ENCODE measurements around the gene SNRK. TPM values are rescaled to one million over a fixed set of nuclear protein-coding genes. Genes with fewer than 3 reads are reported as not detected.

The SNRK gene
- total RNA-seq, 1 donor: 17.3 TPM

DNA sequence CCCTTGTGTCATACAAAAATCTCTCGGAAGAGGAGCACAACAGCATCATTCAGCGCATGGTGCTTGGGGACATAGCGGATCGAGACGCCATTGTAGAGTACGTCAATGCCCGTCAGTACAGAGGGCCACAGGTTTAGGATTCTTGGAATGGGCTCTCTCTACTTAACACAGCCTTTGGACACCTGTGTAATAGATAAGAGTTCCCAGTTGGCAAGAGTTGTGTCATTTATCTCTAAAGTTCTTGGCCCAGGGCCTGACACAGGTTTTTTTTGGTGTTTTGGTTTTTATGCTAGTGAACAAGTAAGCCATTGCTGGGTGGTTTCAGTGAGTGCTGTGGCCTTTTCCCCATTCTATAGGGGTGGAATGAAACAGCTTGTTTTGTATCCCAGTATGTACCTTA lies 54.1 kb downstream of the SNRK start:
- TF ChIP-seq, protein P1, sequence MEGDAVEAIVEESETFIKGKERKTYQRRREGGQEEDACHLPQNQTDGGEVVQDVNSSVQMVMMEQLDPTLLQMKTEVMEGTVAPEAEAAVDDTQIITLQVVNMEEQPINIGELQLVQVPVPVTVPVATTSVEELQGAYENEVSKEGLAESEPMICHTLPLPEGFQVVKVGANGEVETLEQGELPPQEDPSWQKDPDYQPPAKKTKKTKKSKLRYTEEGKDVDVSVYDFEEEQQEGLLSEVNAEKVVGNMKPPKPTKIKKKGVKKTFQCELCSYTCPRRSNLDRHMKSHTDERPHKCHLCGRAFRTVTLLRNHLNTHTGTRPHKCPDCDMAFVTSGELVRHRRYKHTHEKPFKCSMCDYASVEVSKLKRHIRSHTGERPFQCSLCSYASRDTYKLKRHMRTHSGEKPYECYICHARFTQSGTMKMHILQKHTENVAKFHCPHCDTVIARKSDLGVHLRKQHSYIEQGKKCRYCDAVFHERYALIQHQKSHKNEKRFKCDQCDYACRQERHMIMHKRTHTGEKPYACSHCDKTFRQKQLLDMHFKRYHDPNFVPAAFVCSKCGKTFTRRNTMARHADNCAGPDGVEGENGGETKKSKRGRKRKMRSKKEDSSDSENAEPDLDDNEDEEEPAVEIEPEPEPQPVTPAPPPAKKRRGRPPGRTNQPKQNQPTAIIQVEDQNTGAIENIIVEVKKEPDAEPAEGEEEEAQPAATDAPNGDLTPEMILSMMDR (IDR thresholded peaks at IDR 0.05; ENCODE audit: insufficient read depth, low read length): no peak

DNA sequence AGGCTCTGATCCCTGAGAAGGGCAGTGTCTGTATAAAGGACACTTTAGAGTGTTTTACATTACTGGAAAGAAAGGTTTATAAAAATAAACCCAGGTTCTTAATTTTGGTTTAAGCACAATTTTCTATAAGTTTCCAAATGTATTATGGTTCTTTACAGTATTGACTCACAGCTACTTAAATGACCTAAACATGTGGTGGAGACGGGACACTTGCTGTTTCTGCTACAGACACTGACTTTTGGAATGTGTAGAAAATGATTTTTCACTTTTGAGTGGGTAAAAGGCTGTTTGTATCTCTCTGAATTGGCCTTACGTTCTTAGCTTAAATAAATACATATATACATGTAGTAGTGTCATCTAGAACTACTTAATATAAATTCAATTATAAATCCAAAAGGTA lies 55.4 kb downstream of the SNRK start:
- no peak overlapping the region for H3K4me3 ChIP-seq (ENCODE audit: low read depth, low read length)
- no peak for DNase-seq (ENCODE audit: low read depth)
- TF ChIP-seq, protein P1 (IDR thresholded peaks at IDR 0.05; ENCODE audit: insufficient read depth, low read length): no peak

More for the DNA sequence above, 54.1 kb downstream of the SNRK start:
- no peak for DNase-seq (ENCODE audit: low read depth)
- H3K4me3 ChIP-seq (ENCODE audit: low read depth, low read length): no peak overlapping the region

DNA sequence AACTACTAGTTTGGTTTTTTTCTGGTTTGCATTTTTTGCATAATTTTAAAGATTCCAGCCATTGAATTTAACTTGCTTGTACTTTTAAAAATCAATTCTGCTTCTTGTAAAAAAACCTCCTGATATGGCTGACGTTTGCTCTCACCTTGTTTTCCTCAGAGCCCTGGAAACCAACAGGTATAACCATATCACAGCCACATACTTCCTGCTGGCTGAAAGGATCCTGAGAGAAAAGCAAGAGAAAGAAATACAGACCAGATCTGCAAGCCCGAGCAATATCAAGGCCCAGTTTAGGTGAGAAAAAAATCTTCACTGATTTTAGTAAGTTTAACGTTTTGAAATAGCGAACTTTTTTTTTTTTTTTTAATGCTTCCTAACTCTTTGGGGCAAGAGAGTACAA lies 56.8 kb downstream of the SNRK start:
- no peak overlapping the region for H3K4me3 ChIP-seq (ENCODE audit: low read depth, low read length)
- TF ChIP-seq, protein P1 (IDR thresholded peaks at IDR 0.05; ENCODE audit: insufficient read depth, low read length): no peak
- DNase-seq (ENCODE audit: low read depth): no peak

DNA sequence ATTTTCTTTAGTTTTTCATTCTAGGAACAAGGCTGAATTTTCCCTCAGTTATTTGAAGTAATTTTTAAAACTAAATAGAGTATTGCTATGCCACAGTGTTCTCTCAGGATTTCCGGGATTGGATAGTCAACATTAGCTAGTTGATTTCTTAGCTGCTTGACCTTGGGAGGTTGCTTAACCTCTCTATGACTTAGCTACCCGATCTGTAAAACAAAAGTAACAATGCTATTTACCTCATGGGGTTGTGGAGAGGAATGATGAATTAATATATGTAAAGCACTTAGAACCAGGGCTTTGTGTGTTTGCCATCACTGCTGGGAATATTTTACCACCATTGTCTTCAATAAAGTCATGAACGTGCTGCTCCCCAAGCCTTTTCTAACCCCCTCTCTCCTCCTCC lies 57.5 kb downstream of the SNRK start:
- TF ChIP-seq, protein P1 (IDR thresholded peaks at IDR 0.05; ENCODE audit: insufficient read depth, low read length): no peak
- no peak overlapping the region for H3K4me3 ChIP-seq (ENCODE audit: low read depth, low read length)
- DNase-seq (ENCODE audit: low read depth): no peak

DNA sequence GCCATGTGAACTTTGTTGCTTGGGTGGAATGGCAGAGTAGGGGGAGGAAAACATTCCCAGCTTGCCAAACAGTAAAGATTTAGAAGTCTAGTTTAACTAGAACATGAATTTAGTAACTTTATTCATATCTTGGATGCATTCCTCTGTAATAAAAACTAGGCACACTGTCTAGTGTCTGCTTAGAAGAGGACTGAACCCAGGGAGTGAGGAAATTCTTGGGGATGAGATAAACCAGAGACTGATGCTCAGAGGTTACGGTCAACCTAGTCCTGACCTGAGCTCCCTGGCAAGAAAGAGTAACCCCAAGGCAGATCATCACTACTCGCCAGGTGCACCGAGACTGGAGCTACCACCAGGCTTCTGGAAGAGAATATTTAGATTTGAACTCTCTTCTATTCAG lies 58.2 kb downstream of the SNRK start:
- no peak overlapping the region for H3K4me3 ChIP-seq (ENCODE audit: low read depth, low read length)
- no peak for DNase-seq (ENCODE audit: low read depth)
- TF ChIP-seq, protein P1 (IDR thresholded peaks at IDR 0.05; ENCODE audit: insufficient read depth, low read length): no peak

DNA sequence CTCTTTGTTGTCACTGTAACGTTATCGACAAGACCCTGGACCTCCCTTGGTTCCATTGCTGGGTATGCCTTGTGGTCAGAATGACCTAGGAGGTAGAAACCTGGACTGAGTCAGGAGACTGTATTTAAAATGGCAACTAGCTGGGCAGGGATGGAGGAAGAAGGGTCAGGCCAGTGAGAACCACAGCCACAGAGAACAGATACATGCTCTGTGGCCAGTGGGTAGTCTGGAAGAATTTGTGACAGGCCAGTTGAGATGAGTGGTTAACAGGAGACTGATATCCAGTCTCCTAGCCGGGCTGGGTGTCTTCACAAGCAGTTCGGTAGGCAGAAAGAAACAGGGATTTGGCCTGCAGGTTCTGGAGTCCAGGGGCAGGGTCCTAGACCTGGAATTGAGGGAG lies 58.9 kb downstream of the SNRK start:
- DNase-seq (ENCODE audit: low read depth): no peak
- TF ChIP-seq, protein P1 (IDR thresholded peaks at IDR 0.05; ENCODE audit: insufficient read depth, low read length): no peak
- H3K4me3 ChIP-seq (ENCODE audit: low read depth, low read length): no peak overlapping the region

DNA sequence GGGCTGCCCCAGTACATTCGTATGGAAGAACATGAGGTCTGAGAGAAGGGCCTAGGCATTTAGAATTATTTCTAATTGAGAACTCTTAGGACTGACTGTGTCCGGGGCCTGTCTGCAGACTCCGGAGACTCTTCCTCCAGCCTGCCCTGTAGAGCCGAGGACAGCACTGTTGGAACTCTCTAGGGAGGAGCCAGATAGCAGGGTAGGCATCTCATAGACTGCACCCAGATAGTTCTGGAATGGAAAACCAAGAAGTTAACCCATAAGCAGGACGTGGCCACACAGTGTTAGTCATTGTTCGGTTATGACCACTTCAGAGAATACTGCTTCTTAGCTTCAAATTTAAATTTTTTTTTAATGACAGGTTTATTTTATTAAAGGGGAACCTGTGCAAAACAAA lies 59.5 kb downstream of the SNRK start:
- no peak for DNase-seq (ENCODE audit: low read depth)
- TF ChIP-seq, protein P1 (IDR thresholded peaks at IDR 0.05; ENCODE audit: insufficient read depth, low read length): no peak
- no peak overlapping the region for H3K4me3 ChIP-seq (ENCODE audit: low read depth, low read length)
